Dermis blood vessel endothelial cell (primary cell): Measurements from ENCODE around the gene HSF5. TPM values are rescaled to one million over a fixed set of nuclear protein-coding genes. Genes with fewer than 3 reads are reported as not detected.
A peak's percentile ranks its signal among the peaks of the same experiment; 100 is the strongest.
"Not testable (repeated sequence)": the region's sequence is repeated elsewhere in the genome, so short reads cannot be mapped to it uniquely, and the experiment has no call there.

Experiments
- DNase-seq: peaks from one replicate; pipeline ENCODE4 v3.0.0; 2010
- total RNA-seq: library from RNA; depleted of rRNA; stranded (reverse); fragments of >200 nt; gene quantifications from 2 replicates; pipeline ENCODE4 v1.2.3, GENCODE V29; 2014

HSF5 gene
- total RNA-seq, 1 donor from 2014 or later = 0.17 TPM

DNA sequence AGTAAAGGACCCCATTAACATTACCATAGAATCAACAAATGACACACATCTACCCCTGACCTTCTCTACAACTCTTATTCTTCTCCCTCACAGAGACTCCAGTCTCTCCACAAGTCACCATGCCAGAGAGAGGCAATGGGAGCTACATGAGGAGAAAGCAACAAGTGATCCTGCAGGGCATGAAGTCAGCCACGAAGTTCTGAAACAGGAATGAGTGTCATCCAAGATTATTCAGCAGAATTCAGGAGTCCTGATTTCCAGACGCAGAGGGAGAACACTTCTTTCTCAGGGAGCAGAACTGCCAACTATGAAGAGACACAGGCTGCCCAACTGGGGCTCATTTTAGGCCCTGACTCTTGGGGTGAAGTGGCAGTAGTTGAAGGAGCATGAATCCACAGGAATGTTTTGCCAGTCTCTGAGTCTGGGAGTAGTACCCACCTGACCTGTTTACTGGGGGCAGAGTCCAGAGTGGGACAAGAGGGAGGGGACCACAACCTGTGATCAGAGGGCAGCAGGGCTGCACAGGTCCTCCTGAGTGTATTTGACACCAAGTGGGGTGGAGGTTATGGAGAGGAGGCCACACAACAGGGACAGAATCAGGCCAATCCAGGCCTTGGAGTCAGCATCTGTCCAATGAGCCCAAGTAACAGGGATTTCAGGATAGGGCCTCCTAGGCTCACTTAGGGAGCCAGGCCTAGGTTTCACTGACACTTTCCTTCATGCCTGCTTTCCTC, 28.6 kb upstream of the HSF5 start:
- DNase-seq = no peak

DNA sequence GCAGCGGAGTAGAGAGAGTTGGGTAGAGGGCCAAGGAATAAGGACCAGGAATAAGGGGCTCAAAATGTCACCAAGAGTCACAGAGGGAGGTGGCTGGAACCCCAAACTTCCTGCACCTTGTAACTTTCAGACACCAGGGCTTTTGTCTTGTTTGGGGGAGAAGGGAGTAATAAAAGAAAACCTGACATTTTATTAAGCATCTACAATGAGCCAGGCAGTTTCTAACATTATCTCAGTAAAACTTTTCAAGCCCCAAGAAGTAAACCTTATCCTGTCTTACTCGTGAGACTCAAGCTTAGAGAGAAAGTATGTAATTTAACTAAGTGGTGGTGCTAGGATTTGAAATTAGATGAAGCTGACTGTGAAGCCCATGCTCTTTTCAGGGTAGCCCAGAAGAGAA, 27.1 kb upstream of the HSF5 start:
- no peak for DNase-seq

DNA sequence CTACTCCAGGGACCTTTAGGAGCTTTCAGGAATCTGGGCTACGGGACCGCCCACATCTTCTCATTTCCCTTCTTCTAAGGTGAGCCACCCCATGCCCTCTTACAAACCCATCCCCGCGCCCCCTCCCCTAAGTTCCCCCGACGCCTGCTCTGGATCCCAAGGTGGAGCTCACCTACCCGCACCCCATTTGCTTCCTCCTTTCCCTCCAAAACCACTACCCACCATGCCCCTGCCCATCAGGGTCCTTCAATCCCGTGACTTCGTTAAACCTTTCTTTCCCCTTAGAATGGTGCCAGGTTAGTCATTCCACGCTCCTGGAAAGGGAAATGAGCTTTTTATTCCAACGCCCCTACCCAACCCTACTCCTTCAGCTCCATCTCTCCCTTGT, 26.6 kb upstream of the HSF5 start:
- peak; percentile 15 for DNase-seq

DNA sequence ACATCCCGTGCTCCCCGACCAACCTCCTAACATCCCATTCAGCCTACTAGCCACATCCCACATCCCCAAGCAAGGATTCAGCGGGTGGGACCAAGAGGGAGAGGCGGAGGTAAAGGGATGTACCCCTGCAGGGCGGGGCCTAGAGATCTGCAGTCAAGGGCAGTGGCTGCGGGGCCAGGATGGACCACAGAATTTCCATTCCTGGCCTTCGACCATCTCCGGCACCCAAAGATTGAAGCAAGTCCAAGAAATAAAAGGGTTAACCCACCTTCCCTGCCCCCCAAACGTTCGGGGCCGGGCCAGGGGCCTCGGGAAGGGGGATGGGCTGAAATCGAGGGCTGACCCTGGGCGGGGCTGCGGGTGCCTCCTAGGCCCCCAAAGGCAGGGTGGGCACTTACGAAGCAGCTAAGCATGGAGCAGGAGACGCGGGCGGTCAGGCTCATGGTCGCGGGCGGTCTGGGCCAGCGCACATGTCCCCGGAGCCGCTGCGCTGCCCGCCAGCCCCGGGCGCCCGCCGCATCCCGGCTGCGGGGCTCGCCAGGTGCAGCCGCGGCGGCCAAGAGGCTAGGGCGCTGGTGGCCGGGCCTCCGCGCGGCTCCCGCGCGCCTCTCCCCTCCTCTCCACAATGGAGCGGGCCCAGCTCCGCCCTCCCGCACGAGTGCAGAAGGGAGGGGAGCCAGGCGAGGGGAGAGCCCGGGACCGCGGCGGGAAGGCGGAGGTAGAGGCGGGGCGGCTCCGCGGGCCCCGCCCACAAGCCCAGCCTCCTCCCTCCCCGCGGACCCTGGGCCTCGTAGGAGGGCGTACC, 26.0 kb upstream of the HSF5 start, which contains the start of gene MTMR4:
Gene MTMR4 (minus strand): TSS at position 674 of the 805 bp plus-strand sequence. CDS start 231 bp downstream, at position 443.
- peak; percentile 79 for DNase-seq

DNA sequence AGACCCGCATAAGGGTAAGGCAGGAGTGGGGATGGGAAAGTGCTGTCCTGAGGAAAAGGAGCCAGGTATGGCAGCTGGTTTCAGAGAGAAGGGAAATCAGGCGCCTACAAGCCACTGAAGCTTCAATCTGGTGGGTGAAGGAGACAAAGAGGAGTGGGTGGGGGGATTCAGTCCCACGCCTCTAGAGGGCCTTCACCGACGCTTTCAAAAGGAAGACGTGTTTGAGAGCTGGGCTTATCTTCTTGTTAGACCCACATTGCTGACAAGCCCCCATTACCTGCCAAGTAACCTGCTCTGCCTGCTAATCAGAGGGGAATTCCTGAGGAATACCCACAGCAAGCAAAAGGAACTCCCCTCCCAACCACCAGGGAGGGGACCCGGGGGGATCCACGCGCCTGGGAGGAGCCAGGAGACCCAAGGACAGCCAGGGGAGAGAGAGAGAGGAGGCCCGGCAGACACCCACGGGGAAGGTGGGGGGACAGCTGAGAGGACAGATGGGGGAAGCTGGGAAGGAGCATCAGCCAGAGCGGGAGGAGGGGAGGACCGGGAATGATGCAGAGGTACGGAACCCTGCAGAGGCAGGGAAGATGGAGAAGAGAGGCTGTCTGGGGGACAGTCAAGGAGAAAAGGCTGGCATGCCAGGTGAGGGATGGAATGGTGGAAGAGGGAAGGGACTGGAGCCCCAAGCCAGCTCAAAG, 25.2 kb upstream of the HSF5 start:
- no peak for DNase-seq

DNA sequence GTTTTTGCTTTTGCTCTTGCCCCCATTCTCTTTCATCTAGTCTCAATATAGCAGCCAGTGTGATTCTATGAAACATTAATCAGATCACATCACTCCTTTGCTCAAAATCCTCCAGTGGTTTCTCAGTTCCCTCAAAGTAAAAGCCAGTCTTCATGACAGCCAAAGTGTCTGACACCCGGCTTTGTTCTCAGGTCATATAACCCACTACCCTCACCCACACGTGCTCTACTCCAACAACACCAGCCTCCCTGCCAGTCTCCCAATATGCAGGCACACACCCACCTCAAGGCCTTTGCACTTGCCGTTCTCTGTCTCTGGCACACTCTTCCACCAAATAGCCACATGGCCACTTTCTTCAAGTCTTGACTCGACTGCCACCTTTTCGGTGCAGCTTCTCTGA, 21.9 kb upstream of the HSF5 start:
- DNase-seq = no peak

DNA sequence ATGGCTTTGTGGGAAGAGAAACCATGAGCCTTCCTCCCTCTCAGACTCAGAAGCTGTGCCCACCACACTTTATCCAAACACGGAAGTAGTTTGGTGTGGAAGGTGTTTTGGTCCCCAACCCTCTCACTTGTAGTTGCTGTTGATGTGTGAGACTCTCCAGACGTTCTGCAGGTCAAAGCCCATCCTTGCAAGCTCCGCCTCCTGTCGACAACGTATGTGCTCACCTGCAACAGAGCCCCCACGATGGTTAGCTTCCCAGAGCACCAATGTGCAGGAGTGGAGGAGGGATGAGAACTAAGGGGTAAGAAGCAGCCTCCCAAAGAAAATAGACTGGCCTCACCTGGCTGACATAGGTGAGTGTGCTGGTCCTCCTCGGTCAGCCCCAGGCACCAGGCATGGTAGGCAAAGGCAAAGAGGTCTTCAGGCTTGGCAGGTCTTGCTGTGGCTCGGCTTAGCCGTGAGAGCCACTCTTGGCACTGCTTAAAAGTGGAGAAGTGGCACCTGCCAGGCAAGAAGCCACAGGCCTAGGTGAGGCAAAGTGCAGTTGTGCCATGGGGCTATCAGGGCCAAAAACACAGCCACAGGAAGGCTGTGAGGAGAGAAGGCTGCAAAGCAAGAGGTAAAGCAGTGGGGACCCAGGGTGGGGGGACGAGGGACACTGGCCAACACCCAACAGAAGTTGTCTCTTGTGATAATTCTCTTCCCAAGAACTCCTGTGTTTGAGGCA, 20.3 kb upstream of the HSF5 start:
- DNase-seq = no peak

DNA sequence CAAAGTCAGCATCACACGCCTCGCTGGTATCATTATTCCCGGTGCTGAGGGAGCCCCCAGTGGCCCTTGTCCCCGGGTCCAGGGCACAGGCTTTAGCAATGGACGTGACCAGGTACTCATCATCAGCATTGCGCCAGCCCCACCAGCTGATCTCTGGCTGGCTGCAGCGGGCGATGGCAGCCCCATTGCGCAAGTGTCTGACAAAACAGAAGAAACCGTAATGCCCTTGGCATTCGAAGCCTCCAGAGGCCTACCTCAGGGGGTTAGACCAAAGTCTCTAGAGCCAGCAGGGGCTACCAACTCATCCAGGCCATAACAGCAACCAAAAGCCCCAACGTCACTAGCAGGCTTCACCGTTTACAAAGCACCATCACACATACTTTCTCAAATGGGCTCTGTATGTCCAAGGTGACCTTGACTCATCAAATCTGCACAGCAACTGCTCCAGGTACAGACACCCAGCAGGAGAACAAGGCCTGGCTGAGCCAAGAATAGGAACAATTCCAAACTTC, 19.0 kb upstream of the HSF5 start:
- DNase-seq = no peak

DNA sequence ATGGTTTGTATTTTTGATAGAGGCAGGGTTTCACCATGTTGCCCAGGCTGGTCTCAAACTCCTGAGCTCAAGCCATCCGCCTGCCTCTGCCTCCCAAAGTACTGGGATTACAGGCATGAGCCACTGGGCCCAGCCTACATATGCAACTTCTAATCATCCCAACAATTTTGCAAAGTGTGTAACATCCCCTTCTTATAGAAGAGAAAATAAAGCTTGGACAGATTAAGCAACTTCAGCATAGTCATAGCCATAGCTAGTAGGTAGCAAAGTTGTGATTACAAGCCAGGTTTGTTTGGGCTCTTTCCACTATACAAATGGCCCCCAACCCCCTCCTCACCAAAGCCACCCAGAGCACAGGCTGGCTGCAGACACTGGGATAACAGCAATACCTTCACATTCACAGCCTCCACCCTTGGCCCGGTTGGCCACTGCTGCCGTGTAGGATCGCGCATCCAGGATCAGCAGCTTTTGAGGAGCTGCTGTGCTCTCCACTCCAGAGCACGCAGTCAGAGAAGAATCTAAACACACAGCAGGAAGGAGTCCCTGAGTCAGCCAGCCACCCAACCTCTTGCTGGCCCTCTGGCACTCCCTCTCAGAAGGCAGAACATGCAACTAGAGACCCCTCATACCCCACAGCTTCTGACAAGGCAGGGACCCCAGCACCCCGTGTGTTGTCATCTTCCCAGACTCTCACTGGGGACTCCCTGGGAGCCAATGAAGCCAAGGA, 18.3 kb upstream of the HSF5 start:
- DNase-seq = no peak

DNA sequence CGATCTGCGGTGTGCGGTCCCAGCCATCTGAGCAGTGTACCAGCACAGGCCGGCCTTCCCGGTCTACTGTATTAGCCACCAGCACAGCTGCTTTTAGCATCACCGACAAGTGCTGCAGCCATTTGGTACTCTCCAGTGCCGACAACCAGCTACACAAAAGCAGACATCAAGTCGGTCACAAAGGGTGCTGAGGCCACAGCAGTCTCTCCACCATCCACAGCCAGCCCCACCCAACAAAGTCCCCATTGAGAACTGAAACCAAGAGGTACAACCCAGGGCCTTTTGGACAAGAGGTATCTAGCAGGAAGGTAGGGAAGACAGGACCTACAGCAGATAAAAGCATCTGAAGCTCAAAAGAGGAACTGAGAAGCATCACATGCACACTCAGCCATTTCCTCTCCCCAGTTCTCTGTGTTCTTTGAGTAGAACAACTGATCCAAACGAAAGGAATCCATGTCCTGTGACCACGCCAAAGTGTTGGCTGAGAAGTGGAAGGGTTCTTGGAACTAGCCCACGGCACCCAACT, 16.7 kb upstream of the HSF5 start:
- no peak for DNase-seq

DNA sequence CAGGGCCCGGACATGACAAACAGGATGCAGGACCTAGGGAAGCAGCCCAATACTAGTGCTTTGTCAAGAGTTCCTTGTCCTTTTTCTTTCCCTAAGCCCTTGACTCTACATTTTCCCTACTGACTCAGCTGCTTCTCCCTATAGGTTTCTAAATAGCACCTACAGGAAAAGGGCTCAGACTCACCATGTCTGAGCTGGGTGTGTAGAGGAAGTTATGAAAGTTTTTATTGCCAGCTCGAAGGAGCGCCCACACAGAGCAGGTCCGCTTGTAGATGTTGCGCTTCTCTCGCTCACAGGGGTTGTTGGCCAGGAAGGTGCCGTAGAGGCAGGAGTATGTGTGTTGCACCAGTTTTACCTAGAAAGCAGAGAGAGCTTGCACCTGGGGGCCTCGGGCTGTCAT, 15.7 kb upstream of the HSF5 start:
- no peak for DNase-seq

DNA sequence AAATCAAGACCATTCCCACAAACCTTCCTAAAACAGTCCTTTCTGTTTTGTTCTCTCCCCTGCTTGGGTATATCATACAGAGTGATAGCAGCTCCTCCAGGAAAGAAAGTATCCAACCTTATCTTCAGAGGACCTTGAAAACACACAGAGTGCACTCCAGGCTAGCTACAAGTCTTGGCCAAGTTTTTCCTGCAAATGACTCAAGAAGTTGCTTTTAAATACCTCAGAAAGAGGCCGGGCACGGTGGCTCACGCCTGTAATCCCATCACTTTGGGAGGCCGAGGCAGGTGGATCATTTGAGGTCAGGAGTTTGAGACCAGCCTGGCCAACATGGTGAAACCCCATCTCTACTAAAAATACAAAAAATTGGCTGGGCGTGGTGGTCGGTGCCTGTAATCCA, 14.9 kb upstream of the HSF5 start:
- not testable (repeated sequence) for DNase-seq

DNA sequence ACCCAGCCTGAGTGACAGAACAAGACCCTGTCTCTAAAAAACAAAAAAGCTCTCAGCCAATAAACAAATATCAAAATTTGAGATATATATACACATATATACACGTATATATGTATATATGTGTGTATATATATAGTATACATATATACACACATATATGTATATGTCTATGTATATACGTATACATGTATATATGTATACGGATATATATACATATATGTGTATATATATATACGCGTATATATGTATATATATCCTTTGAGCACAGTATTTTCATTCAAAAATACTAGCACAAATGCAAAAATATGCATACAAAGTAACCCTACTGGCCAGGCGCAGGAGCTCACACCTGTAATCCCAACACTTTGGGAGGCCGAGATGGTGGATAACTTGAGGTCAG, 13.2 kb upstream of the HSF5 start:
- DNase-seq = no peak

DNA sequence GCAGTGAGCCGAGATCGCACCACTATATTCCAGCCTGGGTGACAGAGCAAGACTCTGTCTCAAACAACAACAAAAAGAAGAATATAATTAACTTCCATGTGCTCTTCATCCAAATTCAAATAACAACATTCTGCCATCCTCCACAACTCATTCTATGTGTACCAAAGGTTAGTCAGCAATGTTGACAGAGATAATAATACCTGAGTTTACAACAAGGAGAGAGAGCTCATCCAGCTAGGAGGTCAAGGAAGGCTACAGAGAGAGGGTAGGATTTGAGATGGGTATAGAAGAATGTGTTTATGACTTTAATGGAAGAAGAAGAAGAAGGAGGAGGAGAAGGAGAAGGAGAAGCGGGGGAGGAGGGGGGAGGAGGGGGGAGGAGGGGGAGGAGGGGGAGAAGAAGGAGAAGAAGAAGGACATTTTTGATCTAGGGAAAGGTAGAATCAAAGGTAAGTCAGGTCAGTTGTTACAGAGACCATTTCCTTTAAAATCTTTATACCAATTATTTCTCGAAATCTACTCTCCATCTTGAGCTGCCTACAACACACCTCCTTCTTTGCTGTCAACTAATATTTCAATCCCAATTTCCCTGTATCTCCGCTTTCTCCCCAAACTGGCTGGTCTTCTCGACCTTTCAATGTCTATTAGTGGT, 10.1 kb upstream of the HSF5 start:
- no peak for DNase-seq

DNA sequence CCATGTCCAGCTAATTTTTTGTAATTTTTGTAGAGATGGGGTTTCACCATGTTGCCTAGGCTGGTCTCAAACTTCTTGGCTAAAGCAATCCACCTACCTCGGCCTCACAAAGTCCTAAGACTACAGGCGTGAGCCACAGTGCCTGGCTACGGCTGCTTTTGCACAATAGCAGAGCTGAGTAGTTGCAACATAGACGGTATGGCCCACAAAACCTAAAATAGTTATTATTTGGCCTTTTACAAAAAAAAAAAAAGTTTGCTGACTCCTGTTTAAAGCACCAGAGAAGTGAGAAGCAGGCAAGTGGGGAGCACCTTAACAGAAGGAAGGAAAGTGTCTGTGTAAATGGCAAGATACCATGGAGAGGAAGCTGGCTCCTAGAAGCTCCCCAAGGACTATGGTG, 5.3 kb upstream of the HSF5 start:
- DNase-seq = no peak

DNA sequence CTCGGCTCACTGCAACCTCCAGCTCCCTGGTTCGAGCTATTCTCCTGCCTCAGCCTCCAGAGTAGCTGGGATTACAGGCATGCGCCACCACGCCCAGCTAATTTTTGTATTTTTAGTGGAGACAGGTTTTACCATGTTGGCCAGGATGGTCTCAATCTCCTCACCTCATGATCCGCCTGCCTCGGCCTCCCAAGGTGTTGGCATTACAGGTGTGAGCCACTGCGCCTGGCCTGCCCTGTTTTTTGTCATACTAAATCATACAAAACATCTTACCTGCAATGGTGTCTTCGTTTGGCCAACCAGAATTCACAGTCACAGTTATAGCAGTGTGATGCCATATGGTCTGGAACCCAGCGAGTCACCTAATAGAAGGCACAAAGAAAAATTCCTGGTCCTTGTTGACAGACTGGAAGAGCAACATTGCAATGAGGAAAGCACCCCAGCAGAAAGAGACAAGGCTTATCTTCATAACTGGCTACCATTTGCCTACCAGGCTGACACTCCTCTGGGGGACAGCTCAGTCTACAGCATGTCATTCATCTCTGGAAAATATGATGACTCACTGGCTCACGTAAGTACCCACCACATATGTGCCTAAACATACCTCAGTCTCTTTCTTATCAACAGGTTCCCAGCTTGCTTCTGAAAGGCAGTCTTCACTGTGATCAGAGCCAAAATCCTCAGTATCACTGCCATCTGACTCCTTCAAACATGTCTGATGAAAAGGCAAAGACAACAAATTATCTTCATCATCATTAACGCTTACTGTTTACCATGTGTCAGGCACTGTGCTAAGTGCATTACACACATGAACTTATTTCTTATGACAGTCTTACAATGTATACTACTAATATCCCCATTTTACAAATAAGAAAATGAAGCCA, 4.3 kb upstream of the HSF5 start:
- no peak for DNase-seq

DNA sequence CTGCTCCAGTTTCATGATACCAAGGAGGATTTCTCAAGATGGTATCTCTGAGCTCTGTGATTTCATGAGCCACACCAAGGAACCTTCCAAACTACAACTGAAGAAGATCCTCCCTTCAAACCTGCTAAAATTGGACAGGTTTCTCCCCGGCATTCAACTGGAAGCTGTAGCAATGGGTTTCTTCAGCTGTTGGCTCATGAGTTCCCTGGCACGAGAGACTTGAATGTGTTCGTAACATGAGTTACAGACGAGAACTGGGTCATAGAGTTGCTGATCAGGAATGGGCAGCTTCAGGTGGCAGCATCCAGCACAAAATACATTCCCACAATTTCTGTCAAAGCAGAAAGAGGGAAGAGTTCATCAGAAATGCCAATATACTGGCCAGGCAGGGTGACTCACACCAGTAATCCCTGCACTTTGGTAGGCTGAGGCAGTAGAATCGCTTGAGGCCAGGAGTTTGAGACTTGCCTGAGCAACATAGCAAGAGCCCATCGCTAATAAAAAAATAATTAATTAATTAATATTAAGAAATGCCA, 3.4 kb upstream of the HSF5 start:
- no peak for DNase-seq

DNA sequence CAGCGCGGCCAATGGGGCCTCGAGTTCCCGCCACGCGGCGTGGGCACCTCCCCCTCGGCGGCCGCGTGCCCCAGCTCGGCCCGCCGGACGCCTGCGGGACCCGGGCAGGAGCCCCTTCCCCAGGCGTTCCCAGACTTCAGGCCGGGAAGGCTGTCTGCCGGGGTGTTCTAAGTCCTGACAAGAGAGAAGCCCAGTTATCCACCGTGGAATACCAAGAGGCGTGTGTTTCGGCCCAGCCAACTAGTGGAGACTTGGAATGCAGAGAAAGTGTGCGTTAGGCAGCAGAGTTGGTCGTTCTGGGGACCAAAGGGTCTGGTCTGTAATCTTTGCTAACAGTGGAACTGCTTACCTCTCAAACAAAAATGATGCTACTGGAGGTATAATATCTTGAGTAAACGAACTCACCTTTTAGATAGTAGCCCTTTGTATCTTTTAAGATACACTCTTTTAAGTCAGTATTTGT, 251 bp upstream of the HSF5 start:
- no peak for DNase-seq

DNA sequence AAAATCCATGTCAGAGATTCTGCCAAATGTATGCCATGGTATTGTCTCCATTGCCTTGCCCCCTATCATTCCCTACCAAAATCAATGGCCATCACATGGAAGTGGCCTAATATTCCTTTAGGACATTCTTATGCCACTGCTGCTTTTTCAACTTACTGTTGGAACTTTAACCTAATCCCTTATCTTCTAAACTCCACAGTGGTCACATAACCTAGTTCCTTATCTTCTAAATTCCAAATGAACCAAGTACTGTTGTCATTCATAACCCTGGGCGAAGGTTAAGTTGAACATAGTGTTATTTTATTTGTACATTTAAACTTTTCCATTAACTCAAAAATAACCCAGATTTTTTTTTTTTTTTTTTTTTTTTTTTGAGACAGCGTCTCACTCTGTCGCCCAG, 3.6 kb downstream of the HSF5 start:
- no peak for DNase-seq

DNA sequence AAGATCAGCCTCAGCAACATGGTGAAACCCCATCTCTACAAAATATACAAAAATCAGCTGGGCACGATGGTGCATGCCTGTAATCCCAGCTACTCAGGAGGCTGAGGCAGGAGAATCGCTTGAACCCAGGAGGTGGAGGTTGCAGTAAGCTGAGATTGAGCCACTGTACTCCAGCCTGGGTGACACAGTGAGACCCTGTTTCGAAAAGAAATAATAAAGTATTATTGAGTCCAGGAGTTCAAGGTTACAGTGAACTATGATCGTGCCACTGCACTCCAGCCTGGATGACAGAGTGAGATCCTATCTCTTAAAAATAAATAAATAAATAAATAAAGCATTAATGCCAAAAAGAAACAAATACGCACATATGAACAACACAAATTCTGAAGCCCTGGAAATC, 6.4 kb downstream of the HSF5 start:
- not testable (repeated sequence) for DNase-seq
